ENCODE measurements around the gene ZNF263. TPM values are rescaled to one million over a fixed set of nuclear protein-coding genes. Genes with fewer than 3 reads are reported as not detected.

Gene ZNF263
- total and polyA plus RNA-seq, 2 of the 13 experiments (the other 11 are each of a cell fraction or from before 2014, with no cell fraction given): 10.2 to 41.2 TPM

GRCh38 chr16:3274490-3274889 lies 8.8 kb upstream of the ZNF263 start (continued):
- TF ChIP-seq, protein P1, sequence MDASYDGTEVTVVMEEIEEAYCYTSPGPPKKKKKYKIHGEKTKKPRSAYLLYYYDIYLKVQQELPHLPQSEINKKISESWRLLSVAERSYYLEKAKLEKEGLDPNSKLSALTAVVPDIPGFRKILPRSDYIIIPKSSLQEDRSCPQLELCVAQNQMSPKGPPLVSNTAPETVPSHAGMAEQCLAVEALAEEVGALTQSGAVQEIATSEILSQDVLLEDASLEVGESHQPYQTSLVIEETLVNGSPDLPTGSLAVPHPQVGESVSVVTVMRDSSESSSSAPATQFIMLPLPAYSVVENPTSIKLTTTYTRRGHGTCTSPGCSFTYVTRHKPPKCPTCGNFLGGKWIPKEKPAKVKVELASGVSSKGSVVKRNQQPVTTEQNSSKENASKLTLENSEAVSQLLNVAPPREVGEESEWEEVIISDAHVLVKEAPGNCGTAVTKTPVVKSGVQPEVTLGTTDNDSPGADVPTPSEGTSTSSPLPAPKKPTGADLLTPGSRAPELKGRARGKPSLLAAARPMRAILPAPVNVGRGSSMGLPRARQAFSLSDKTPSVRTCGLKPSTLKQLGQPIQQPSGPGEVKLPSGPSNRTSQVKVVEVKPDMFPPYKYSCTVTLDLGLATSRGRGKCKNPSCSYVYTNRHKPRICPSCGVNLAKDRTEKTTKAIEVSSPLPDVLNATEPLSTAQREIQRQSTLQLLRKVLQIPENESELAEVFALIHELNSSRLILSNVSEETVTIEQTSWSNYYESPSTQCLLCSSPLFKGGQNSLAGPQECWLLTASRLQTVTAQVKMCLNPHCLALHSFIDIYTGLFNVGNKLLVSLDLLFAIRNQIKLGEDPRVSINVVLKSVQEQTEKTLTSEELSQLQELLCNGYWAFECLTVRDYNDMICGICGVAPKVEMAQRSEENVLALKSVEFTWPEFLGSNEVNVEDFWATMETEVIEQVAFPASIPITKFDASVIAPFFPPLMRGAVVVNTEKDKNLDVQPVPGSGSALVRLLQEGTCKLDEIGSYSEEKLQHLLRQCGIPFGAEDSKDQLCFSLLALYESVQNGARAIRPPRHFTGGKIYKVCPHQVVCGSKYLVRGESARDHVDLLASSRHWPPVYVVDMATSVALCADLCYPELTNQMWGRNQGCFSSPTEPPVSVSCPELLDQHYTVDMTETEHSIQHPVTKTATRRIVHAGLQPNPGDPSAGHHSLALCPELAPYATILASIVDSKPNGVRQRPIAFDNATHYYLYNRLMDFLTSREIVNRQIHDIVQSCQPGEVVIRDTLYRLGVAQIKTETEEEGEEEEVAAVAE (CRISPR knock-in tag; IDR thresholded peaks at IDR 0.05; ENCODE audit: borderline replicate concordance): peak; percentile 93
- TF ChIP-seq, protein P2, sequence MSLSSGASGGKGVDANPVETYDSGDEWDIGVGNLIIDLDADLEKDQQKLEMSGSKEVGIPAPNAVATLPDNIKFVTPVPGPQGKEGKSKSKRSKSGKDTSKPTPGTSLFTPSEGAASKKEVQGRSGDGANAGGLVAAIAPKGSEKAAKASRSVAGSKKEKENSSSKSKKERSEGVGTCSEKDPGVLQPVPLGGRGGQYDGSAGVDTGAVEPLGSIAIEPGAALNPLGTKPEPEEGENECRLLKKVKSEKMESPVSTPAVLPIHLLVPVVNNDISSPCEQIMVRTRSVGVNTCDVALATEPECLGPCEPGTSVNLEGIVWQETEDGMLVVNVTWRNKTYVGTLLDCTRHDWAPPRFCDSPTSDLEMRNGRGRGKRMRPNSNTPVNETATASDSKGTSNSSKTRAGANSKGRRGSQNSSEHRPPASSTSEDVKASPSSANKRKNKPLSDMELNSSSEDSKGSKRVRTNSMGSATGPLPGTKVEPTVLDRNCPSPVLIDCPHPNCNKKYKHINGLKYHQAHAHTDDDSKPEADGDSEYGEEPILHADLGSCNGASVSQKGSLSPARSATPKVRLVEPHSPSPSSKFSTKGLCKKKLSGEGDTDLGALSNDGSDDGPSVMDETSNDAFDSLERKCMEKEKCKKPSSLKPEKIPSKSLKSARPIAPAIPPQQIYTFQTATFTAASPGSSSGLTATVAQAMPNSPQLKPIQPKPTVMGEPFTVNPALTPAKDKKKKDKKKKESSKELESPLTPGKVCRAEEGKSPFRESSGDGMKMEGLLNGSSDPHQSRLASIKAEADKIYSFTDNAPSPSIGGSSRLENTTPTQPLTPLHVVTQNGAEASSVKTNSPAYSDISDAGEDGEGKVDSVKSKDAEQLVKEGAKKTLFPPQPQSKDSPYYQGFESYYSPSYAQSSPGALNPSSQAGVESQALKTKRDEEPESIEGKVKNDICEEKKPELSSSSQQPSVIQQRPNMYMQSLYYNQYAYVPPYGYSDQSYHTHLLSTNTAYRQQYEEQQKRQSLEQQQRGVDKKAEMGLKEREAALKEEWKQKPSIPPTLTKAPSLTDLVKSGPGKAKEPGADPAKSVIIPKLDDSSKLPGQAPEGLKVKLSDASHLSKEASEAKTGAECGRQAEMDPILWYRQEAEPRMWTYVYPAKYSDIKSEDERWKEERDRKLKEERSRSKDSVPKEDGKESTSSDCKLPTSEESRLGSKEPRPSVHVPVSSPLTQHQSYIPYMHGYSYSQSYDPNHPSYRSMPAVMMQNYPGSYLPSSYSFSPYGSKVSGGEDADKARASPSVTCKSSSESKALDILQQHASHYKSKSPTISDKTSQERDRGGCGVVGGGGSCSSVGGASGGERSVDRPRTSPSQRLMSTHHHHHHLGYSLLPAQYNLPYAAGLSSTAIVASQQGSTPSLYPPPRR (CRISPR knock-in tag; IDR thresholded peaks at IDR 0.05; ENCODE audit: borderline replicate concordance): no peak
- TF ChIP-seq HNF1B (CRISPR knock-in tag; IDR thresholded peaks at IDR 0.05): peak; percentile 26; the same call in 1 of the 2 replicates
- peak; percentile 52; the same call in 1 of the 2 replicates for TF ChIP-seq ZNF160 (CRISPR knock-in tag; IDR thresholded peaks at IDR 0.05)
- no peak for TF ChIP-seq SCMH1 (CRISPR knock-in tag; IDR thresholded peaks at IDR 0.05; ENCODE audit: borderline replicate concordance)
- no peak for TF ChIP-seq TBL1XR1 (IDR thresholded peaks at IDR 0.05; ENCODE audit: borderline replicate concordance, low read length, partially characterized antibody)
- TF ChIP-seq POLR2A (IDR thresholded peaks at IDR 0.05; ENCODE audit: insufficient read depth in 1 of 2, low read depth in 2 of 2, low read length in 2 of 2): peak; percentile 48 to 84; a peak in 3 of 4 replicates
- TF ChIP-seq ZNF605 (CRISPR knock-in tag; IDR thresholded peaks at IDR 0.05): peak; percentile 48; the same call in 1 of the 2 replicates
- no peak for TF ChIP-seq RFXANK (CRISPR knock-in tag; IDR thresholded peaks at IDR 0.05)
- no peak for TF ChIP-seq SOX6 (IDR thresholded peaks at IDR 0.05)
- TF ChIP-seq SOX6 (CRISPR knock-in tag; IDR thresholded peaks at IDR 0.05): 0 out of 2 replicates have a peak, but pooled peaks have one; percentile 7
- TF ChIP-seq ZNF564 (CRISPR knock-in tag; IDR thresholded peaks at IDR 0.05): no peak
- peak; percentile 27; the same call in 1 of the 2 replicates for TF ChIP-seq MED1 (CRISPR knock-in tag; IDR thresholded peaks at IDR 0.05)
- TF ChIP-seq, protein P3, sequence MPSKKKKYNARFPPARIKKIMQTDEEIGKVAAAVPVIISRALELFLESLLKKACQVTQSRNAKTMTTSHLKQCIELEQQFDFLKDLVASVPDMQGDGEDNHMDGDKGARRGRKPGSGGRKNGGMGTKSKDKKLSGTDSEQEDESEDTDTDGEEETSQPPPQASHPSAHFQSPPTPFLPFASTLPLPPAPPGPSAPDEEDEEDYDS (CRISPR knock-in tag; IDR thresholded peaks at IDR 0.05): peak; percentile 98
- no peak for TF ChIP-seq CREB1 (IDR thresholded peaks at IDR 0.05)
- TF ChIP-seq CREB1 (CRISPR knock-in tag; IDR thresholded peaks at IDR 0.05): peak; percentile 74; the same call in 1 of the 2 replicates
- TF ChIP-seq GFI1 (CRISPR knock-in tag; IDR thresholded peaks at IDR 0.05; ENCODE audit: borderline replicate concordance): peak; percentile 98
- TF ChIP-seq FOXK1 (CRISPR knock-in tag; IDR thresholded peaks at IDR 0.05; ENCODE audit: borderline replicate concordance, low read depth): 0 out of 2 replicates have a peak, but pooled peaks have one; percentile 4
- TF ChIP-seq ZBTB14 (CRISPR knock-in tag; IDR thresholded peaks at IDR 0.05): no peak

Data from HepG2 (cell line).